Left lung (tissue), 10 donors: ENCODE measurements around the gene PTPRT. TPM values are rescaled to one million over a fixed set of nuclear protein-coding genes. Genes with fewer than 3 reads are reported as not detected.

Experiments
- ATAC-seq: fragments of 200-7000 bp; cut with Tn5 transposase; one replicate; pipeline ENCODE4 v1.9.1; 2020; ENCODE audit warnings: moderate library complexity
- DNase-seq, 4 donors: peaks; one replicate each; pipeline ENCODE4 v3.0.0-alpha.2; 2013 to 2020
- H3K27ac ChIP-seq, 2 donors: fragments of 200-600 bp; sonication (generic) in 1 of 2; one replicate each; pipeline versions ENCODE4 v1.5.0 to v1.8.0; 2020 to 2021
- H3K27me3 ChIP-seq, 2 donors: fragments of 200-600 bp; sonication (generic) in 1 of 2; one replicate each; pipeline versions ENCODE4 v1.5.0 to v1.8.0; 2020 to 2021
- H3K36me3 ChIP-seq, 2 donors: fragments of 200-600 bp; sonication (generic) in 1 of 2; one replicate each; pipeline versions ENCODE4 v1.5.0 to v1.8.0; 2020 to 2021
- H3K4me1 ChIP-seq, 2 donors: fragments of 200-600 bp; one replicate each; pipeline ENCODE4 v1.8.0; 2021
- H3K4me3 ChIP-seq, 2 donors: fragments of 200-600 bp; sonication (generic) in 1 of 2; one replicate each; pipeline versions ENCODE4 v1.5.0 to v1.8.0; 2020 to 2021; ENCODE audit warnings: mild to moderate bottlenecking in 1 of 2
- H3K9me3 ChIP-seq, 2 donors: fragments of 200-600 bp; sonication (generic) in 1 of 2; one replicate each; pipeline versions ENCODE4 v1.5.0 to v1.8.0; 2020 to 2021
- CTCF ChIP-seq, 2 donors: fragments of 200-600 bp; sonication (generic) in 1 of 2; IDR thresholded peaks; one replicate each; pipeline versions ENCODE4 v1.5.0 to v1.8.0; 2021; ENCODE audit warnings: antibody characterized with exemption in 2 of 2
- intact Hi-C, 2 donors: fragments of 100-400 bp; cut with DNase I; formaldehyde crosslinking; loops; one replicate each; pipeline versions ENCODE4 v1.11.2 to v1.14.2; 2022
- polyA plus RNA-seq, 6 donors: library from polyadenylated mRNA; unstranded; fragments of 120-200 nt; gene quantifications; one replicate each; pipeline ENCODE4 v1.2.1, GENCODE V29; 2013; ENCODE audit not compliant: insufficient read length in 6 of 6
- total RNA-seq, 2 donors: library from RNA; stranded (reverse); fragmentation: NEBNext Ultra II Directional; extraction: Animal tissue kit (Norgen Biotek cat#: 25700); gene quantifications; one replicate each; pipeline ENCODE4 v1.2.1, GENCODE V29; 2021
- donor health status: DM: no; HTN: yes; CAD: no.
- donor health status: DM: no; HTN: no; CAD: no.

PTPRT gene
- total and polyA plus RNA-seq, 8 donors = 0.15 to 2.9 (median 1.4) TPM

- no peaks in the 10 kb centered on the region for H3K9me3 ChIP-seq
- no peak for TF ChIP-seq CTCF (IDR thresholded peaks at IDR 0.05)
- no peak overlapping the region for H3K4me3 ChIP-seq
- H3K36me3 ChIP-seq = no peaks in the 10 kb centered on the region
- H3K4me1 ChIP-seq = no peaks in the 10 kb centered on the region
- no peak for ATAC-seq
- H3K27me3 ChIP-seq = no peaks in the 10 kb centered on the region
- DNase-seq = no peak
- no peak overlapping the region for H3K27ac ChIP-seq
- intact Hi-C loops = no loop called here
Measured at GRCh38 chr20:42875581-42875980, 314.1 kb downstream of the PTPRT start.

- Histone ChIP-seq H3K4me3 (no peak overlapping the region), H3K9me3 (no peaks in the 10 kb centered on the region), H3K4me1 (no peaks in the 10 kb centered on the region), H3K27me3 (no peaks in the 10 kb centered on the region), H3K36me3 (no peaks in the 10 kb centered on the region), H3K27ac (no peak overlapping the region)
- DNase-seq (no peak), ATAC-seq (no peak)
- no peak for TF ChIP-seq CTCF (IDR thresholded peaks at IDR 0.05)
- intact Hi-C loops = no loop called here
Measured at GRCh38 chr20:42873259-42873658, 316.4 kb downstream of the PTPRT start.

GRCh38 chr20:42864116-42864515 lies 325.6 kb downstream of the PTPRT start:
- Histone ChIP-seq H3K27ac (no peak overlapping the region), H3K4me1 (no peaks in the 10 kb centered on the region), H3K36me3 (no peaks in the 10 kb centered on the region), H3K4me3 (no peak overlapping the region), H3K9me3 (no peaks in the 10 kb centered on the region), H3K27me3 (no peaks in the 10 kb centered on the region)
- intact Hi-C loops = no loop called here
- no peak for ATAC-seq
- DNase-seq = no peak
- no peak for TF ChIP-seq CTCF (IDR thresholded peaks at IDR 0.05)

- H3K9me3 ChIP-seq = no peaks in the 10 kb centered on the region
- DNase-seq = no peak
- no peak for TF ChIP-seq CTCF (IDR thresholded peaks at IDR 0.05)
- H3K27me3 ChIP-seq = no peaks in the 10 kb centered on the region
- no peak for ATAC-seq
- no peak overlapping the region for H3K27ac ChIP-seq
- intact Hi-C loops = no loop called here
- H3K4me3 ChIP-seq = no peak overlapping the region
- H3K4me1 ChIP-seq = no peaks in the 10 kb centered on the region
- no peaks in the 10 kb centered on the region for H3K36me3 ChIP-seq
Measured at GRCh38 chr20:42862446-42862845, 327.3 kb downstream of the PTPRT start.

GRCh38 chr20:42857446-42857845 lies 332.3 kb downstream of the PTPRT start:
- intact Hi-C loops = no loop called here
- H3K4me1 ChIP-seq = no peaks in the 10 kb centered on the region
- no peak for ATAC-seq

More at GRCh38 chr20:42857446-42857845, 332.3 kb downstream of the PTPRT start:
- DNase-seq = no peak
- Histone ChIP-seq H3K36me3 (no peaks in the 10 kb centered on the region), H3K9me3 (no peaks in the 10 kb centered on the region), H3K4me3 (no peak overlapping the region), H3K27me3 (no peaks in the 10 kb centered on the region), H3K27ac (no peak overlapping the region)
- no peak for TF ChIP-seq CTCF (IDR thresholded peaks at IDR 0.05)
